PC-3 (cell line): ENCODE measurements around the gene ZNF689. TPM values are rescaled to one million over a fixed set of nuclear protein-coding genes. Genes with fewer than 3 reads are reported as not detected.

Experiments
- ATAC-seq: fragments of 200-7000 bp; cut with Tn5 transposase; 2 replicates; pipeline ENCODE4 v1.9.1; 2020; ENCODE audit warnings: mild to moderate bottlenecking, moderate library complexity
- BruUV-seq: library from RNA; stranded (reverse); fragments of 400-500 nt; replicated peaks from 2 replicates; lab custom pipeline; 2021; lab: Mats Ljungman, UMichigan
- CTCF ChIA-PET: fragments of 300-600 bp; sonication (Branson Sonifier 250); formaldehyde crosslinking; loops from one replicate; lab custom pipeline; 2022; ENCODE audit warnings: antibody characterized with exemption; lab: Charles Lee
- POLR2A ChIA-PET: fragments of 300-600 bp; sonication (Branson Sonifier 250); formaldehyde crosslinking; loops from one replicate; lab custom pipeline; 2022; ENCODE audit warnings: antibody characterized with exemption; ENCODE audit not compliant: unreplicated experiment; lab: Charles Lee
- DNase-seq: peaks from one replicate; pipeline ENCODE4 v3.0.0-alpha.2; 2015
- H2AFZ ChIP-seq: fragments of 300-600 bp; sonication (generic); 2 replicates; pipeline ENCODE4 v1.6.0; 2016; ENCODE audit warnings: antibody characterized with exemption, low read length
- H3F3A ChIP-seq: fragments of 300-600 bp; sonication (generic); one replicate; pipeline ENCODE4 v1.6.0; 2017; ENCODE audit warnings: antibody characterized with exemption, low read length, control low read depth, mild to moderate bottlenecking; ENCODE audit not compliant: unreplicated experiment
- H3K27ac ChIP-seq: fragments of 300-600 bp; sonication (generic); 2 replicates; pipeline ENCODE4 v1.5.1; 2016; ENCODE audit warnings: mild to moderate bottlenecking, low read length
- H3K27me3 ChIP-seq: fragments of 300-600 bp; sonication (generic); 2 replicates; pipeline ENCODE4 v1.6.1; 2016; ENCODE audit warnings: low read length, mixed read lengths
- H3K36me3 ChIP-seq: fragments of 300-600 bp; sonication (generic); 2 replicates; pipeline ENCODE4 v1.6.1; 2016; ENCODE audit warnings: low read depth, mixed run types, low read length, mixed read lengths
- H3K4me1 ChIP-seq: fragments of 300-600 bp; sonication (generic); 2 replicates; pipeline ENCODE4 v1.5.1; 2016; ENCODE audit warnings: low read length; ENCODE audit not compliant: insufficient read depth
- H3K4me2 ChIP-seq: fragments of 300-600 bp; sonication (generic); 2 replicates; pipeline ENCODE4 v1.6.0; 2016; ENCODE audit warnings: low read length
- H3K4me3 ChIP-seq: fragments of 300-600 bp; sonication (generic); 2 replicates; pipeline ENCODE4 v1.5.1; 2016; ENCODE audit warnings: mild to moderate bottlenecking, low read length, mixed read lengths
- H3K79me2 ChIP-seq: fragments of 300-600 bp; sonication (generic); 2 replicates; pipeline ENCODE4 v1.6.1; 2017; ENCODE audit warnings: low read length, mixed read lengths
- H3K9ac ChIP-seq: fragments of 300-600 bp; sonication (generic); 2 replicates; pipeline ENCODE4 v1.6.0; 2016; ENCODE audit warnings: mild to moderate bottlenecking, low read length
- H3K9me2 ChIP-seq: fragments of 300-600 bp; sonication (generic); replicated peaks from 2 replicates; pipeline ENCODE4 v1.6.1; 2016; ENCODE audit warnings: mixed run types, low read length, mixed read lengths
- H3K9me3 ChIP-seq: fragments of 300-600 bp; sonication (generic); 2 replicates; pipeline ENCODE4 v1.6.1; 2016; ENCODE audit warnings: low read length, mixed read lengths
- H4K20me1 ChIP-seq: fragments of 300-600 bp; sonication (generic); 2 replicates; pipeline ENCODE4 v1.6.1; 2016; ENCODE audit warnings: low read length, mixed read lengths
- CTCF ChIP-seq: fragments of 300-600 bp; sonication (generic); conservative IDR thresholded peaks from 2 replicates; pipeline ENCODE4 v1.5.1; 2017; ENCODE audit warnings: antibody characterized with exemption, low read depth, mild to moderate bottlenecking, low read length
- EZH2 ChIP-seq: fragments of 300-600 bp; sonication (generic); IDR thresholded peaks from one replicate; pipeline ENCODE4 v1.6.1; 2017; ENCODE audit warnings: antibody characterized with exemption, mild to moderate bottlenecking, low read length; ENCODE audit not compliant: unreplicated experiment
- EZH2phosphoT487 ChIP-seq: fragments of 300-600 bp; sonication (generic); IDR thresholded peaks from 2 replicates; pipeline ENCODE4 v1.6.1; 2018; ENCODE audit warnings: mild to moderate bottlenecking, antibody characterized with exemption, low read length, borderline replicate concordance
- intact Hi-C: fragments of 100-400 bp; cut with micrococcal nuclease; formaldehyde crosslinking; loops from 2 replicates; pipeline ENCODE4 v1.9.0; 2023
- total RNA-seq: library from RNA; depleted of rRNA; stranded (reverse); fragments of >200 nt; gene quantifications from 2 replicates; pipeline ENCODE4 v1.2.3, GENCODE V29; 2014

The ZNF689 gene
- total RNA-seq, 1 experiment from 2014 or later: 6.0 TPM

- H3K36me3 ChIP-seq: 0 out of 2 replicates have a peak, but pooled peaks cover 2% of the 10 kb centered on the region
- no peaks in the 10 kb centered on the region for H3K9me3 ChIP-seq
- H3K79me2 ChIP-seq: peaks cover 7% of the 10 kb centered on the region; the same call in 1 of the 2 replicates
- H3K4me2 ChIP-seq: no peak overlapping the region
- no peak overlapping the region for H3K4me3 ChIP-seq
- no peak overlapping the region for H3K9ac ChIP-seq
- TF ChIP-seq EZH2: no peak
- no peaks in the 10 kb centered on the region for H3K27me3 ChIP-seq
- H3K4me1 ChIP-seq: peaks cover 9% of the 10 kb centered on the region; the same call in 1 of the 2 replicates
- no peaks in the 10 kb centered on the region for H3K9me2 ChIP-seq
- intact Hi-C loops: loop anchor here (10.0 kb wide), 1 partner anchor 60 kb away; no protein-coding TSS in a partner anchor
- ChIA-PET POLR2A (interaction anchor here (0.6 kb wide), 2 partner anchors 16 to 204 kb away, joined by 3 to 5 read pairs; no protein-coding TSS in a partner anchor), CTCF (no interaction called here)
- no TSS peak for BruUV-seq
- ATAC-seq (no peak), DNase-seq (no peak)
- no peak overlapping the region for H2AFZ ChIP-seq
- no peaks in the 10 kb centered on the region for H4K20me1 ChIP-seq
- H3K27ac ChIP-seq: no peak overlapping the region
- no peaks in the 10 kb centered on the region for H3F3A ChIP-seq
Observed at GRCh38 chr16:30574678-30575077, 35.5 kb downstream of the ZNF689 start.

DNA sequence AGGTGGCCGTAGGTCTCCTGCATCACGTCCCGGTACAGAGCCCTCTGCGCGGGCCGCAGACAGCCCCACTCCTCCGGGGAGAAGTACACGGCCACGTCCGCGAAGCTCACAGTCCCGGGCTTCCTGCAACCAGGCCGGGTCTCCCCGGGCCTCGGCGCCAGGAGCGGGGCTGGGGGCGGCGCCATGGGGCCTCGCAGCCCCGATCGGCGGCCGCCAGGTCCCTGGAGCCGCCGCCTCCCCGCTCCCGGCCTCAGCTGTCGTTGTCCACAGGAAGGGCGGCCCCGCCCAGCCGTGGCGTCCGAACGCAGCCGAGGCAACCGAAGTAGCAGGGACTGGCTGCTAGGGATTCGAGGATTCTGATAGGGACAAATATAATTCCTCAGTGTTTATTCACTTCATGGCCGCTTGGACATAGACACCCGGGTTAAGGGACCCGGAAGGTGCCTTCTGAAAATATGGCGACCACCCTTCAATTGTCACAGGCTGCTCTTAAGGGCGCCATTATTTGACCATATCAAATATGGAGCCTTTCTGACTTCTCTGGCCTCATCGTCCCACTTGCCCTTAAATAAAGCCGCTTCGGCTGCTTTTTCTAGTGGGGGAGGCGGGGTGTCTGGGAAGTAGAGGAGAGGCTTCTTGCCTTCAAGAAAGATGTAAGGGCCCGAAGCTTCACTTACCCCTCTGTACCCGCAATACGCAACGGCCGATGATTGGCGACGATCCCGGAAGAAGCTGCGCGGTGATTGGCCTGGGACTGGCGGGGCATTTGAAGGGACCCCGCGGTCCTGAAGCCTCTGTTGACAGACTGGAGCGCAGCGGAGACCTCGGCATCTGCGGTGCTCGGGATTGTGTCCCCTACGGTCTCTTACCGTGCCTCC is 38.5 kb downstream of the ZNF689 start, which contains the start of gene ZNF688:
ZNF688 (minus strand) TSS at position 270 of the 878 bp plus-strand sequence; CDS start at position 185, 85 bp downstream.
- ChIA-PET POLR2A (interaction anchor here (0.6 to 0.9 kb wide), 2 partner anchors 13 to 201 kb away, joined by 3 to 8 read pairs; partner anchors contain the start of gene ZNF764), CTCF (no interaction called here)
- no peaks in the 10 kb centered on the region for H3K9me3 ChIP-seq
- no peaks in the 10 kb centered on the region for H3K9me2 ChIP-seq
- no peak for TF ChIP-seq CTCF
- no peak for TF ChIP-seq EZH2phosphoT487
- no peak for TF ChIP-seq EZH2
- peak; percentile 90 for DNase-seq
- peak within 1 kb of the TSS; percentile 100 for H3K4me2 ChIP-seq
- peak within 1 kb of the TSS; percentile 92 for H3K9ac ChIP-seq
- H3K36me3 ChIP-seq: no peaks in the 10 kb centered on the region
- H4K20me1 ChIP-seq: no peaks in the 10 kb centered on the region
- peaks cover 7% of the 10 kb centered on the region; the same call in 1 of the 2 replicates for H3K79me2 ChIP-seq
- intact Hi-C loops: loop anchor here (10.0 kb wide), 1 partner anchor 63 kb away; no protein-coding TSS in a partner anchor
- BruUV-seq: no TSS peak
- peaks cover 34% of the 10 kb centered on the region for H3K4me1 ChIP-seq
- no peaks in the 10 kb centered on the region for H3K27me3 ChIP-seq
- H2AFZ ChIP-seq: peak within 1 kb of the TSS; percentile 98
- H3K4me3 ChIP-seq: peak within 1 kb of the TSS; percentile 94
- H3F3A ChIP-seq: no peaks in the 10 kb centered on the region
- peak within 1 kb of the TSS; percentile 89 for H3K27ac ChIP-seq
- peak; percentile 75 for ATAC-seq

DNA sequence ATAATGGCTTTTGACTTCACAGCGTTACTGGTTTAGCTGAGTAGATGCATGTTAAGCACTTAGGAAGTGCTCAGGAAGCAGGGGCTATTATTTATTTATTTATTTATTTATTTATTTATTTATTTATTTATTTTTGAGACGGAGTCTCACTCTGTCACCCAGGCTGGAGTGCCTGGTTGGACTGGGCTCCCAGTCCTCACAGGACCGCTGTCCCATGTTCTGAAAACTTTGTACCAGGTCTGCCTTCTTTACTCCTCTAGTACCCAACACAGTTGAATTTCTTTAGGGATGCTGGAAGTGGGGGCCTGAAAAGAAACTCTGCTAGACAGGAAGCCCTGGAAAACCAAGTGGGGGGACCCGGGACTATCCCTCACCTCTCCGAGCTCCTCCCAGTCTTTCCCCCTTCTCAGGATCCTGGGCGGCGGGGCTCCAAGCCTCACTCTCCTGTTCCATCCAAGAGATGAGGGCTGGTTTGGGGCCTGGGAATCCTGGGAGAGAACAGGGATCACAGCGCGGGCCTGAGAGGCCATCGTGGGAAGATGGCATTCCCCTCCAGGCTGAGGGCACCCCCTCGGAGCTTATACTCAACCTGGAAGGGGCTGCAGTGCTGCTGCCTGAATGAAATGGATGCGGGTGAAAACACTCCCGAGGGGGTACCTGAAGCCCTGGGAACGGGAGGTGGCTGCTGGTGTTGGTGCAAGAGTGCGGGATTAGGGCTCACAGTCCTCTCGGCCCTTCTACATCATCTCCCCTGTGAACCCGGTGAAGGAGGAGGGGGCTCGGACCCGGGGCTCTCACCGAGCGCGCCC is 39.3 kb downstream of the ZNF689 start:
- Histone ChIP-seq H3K79me2 (peaks cover 7% of the 10 kb centered on the region; the same call in 1 of the 2 replicates), H3K9ac (peak overlapping the region; percentile 92), H3K27me3 (no peaks in the 10 kb centered on the region), H3F3A (no peaks in the 10 kb centered on the region), H3K9me3 (no peaks in the 10 kb centered on the region), H2AFZ (peak overlapping the region; percentile 98), H3K27ac (peak overlapping the region; percentile 89), H3K4me2 (peak overlapping the region; percentile 100), H4K20me1 (no peaks in the 10 kb centered on the region), H3K9me2 (no peaks in the 10 kb centered on the region), H3K4me3 (peak overlapping the region; percentile 94), H3K4me1 (peaks cover 34% of the 10 kb centered on the region), H3K36me3 (no peaks in the 10 kb centered on the region)
- DNase-seq (no peak), ATAC-seq (0 out of 2 replicates have a peak, but pooled peaks have one; percentile 1)
- TF ChIP-seq EZH2phosphoT487: no peak
- TF ChIP-seq EZH2: no peak
- TF ChIP-seq CTCF: no peak
- intact Hi-C loops: loop anchor here (10.0 kb wide), 1 partner anchor 64 kb away; no protein-coding TSS in a partner anchor
- ChIA-PET POLR2A (no interaction called here), CTCF (no interaction called here)
- BruUV-seq: TSS peak; percentile 31
